ENCODE measurements around the gene PKDREJ. TPM values are rescaled to one million over a fixed set of nuclear protein-coding genes. Genes with fewer than 3 reads are reported as not detected.

PKDREJ gene
- total RNA-seq, 1 experiment from 2014 or later: not detected

GRCh38 chr22:46256358-46256958, 6.7 kb downstream of the PKDREJ start:
- intact Hi-C loops (cut with micrococcal nuclease): no loop called here
- H3K27ac ChIP-seq (ENCODE audit: low read depth, low read length): no peak overlapping the region
- BruUV-seq (replicated peaks): no TSS peak

DNA sequence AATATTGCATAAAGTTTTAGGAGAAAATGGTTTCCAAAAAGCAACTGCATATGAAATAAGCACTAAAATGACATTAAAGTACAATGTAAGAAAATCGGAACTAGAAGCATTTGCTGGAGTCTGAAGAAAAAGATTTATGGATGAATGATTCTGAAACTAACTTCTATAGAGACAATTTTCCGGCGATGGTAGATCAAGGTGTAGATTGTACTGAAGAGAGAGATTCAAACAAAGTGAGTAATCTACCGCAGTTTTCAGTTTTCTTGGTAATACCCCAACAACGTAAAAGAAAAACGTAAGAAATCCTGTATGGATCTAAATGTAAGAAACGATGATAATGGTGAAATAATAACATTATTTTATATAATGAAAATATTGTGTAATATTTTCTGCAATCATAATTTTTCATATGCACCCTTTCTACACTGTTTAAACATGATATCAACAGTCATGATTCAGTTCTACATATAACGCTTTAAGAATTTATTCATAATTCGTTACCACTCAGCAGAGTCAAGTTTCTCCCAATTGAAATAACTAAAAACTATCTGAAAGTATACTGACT, 11.2 kb downstream of the PKDREJ start:
- H3K27me3 ChIP-seq (ENCODE audit: insufficient read depth, low read length): no peaks in the 10 kb centered on the region
- H3K4me1 ChIP-seq (ENCODE audit: control insufficient read depth in 1 of 2, insufficient read depth in 2 of 2, low read length in 2 of 2): peaks cover 5 to 20% of the 10 kb centered on the region in 2 experiments; a peak in 3 of 4 replicates
- no peaks in the 10 kb centered on the region for H3K9me3 ChIP-seq (ENCODE audit: control insufficient read depth in 1 of 2, insufficient read depth in 1 of 2, low read depth in 1 of 2, low read length in 2 of 2)
- POLR2A ChIA-PET: no interaction called here
- H4K20me1 ChIP-seq (ENCODE audit: insufficient read depth): no peaks in the 10 kb centered on the region
- peak overlapping the region; percentile 99 for H3K4me2 ChIP-seq (ENCODE audit: low read length)
- DNase-seq (ENCODE audit: low read depth, low spot score) (no peak), ATAC-seq (no peak)
- no peak overlapping the region for H3K4me3 ChIP-seq (replicated peaks in 1 of 2; ENCODE audit: low read depth in 1 of 2, low read length in 2 of 2)
- peaks cover 20% of the 10 kb centered on the region for H3K79me2 ChIP-seq (ENCODE audit: insufficient read depth, low read length)
- H3K36me3 ChIP-seq (ENCODE audit: control insufficient read depth in 1 of 2, insufficient read depth in 2 of 2, low read length in 2 of 2): no peaks in the 10 kb centered on the region
- H3K27ac ChIP-seq (ENCODE audit: low read depth, low read length): no peak overlapping the region
- H2AFZ ChIP-seq (ENCODE audit: low read depth, low read length, poor library complexity, severe bottlenecking): no peak overlapping the region
- no peaks in the 10 kb centered on the region for H3K9me2 ChIP-seq (ENCODE audit: insufficient read depth)
- no TSS peak for BruUV-seq (replicated peaks)
- TF ChIP-seq EZH2phosphoT487 (IDR thresholded peaks at IDR 0.05; ENCODE audit: borderline replicate concordance) (no peak), CTCF (IDR thresholded peaks at IDR 0.05 in 2 of 3, conservative IDR thresholded peaks at IDR 0.05 in 1 of 3; ENCODE audit: borderline replicate concordance in 1 of 3, insufficient read depth in 1 of 3, low read depth in 2 of 3, low read length in 2 of 3) (no peak), SP1 (IDR thresholded peaks at IDR 0.05; ENCODE audit: low read depth) (no peak), SIN3A (IDR thresholded peaks at IDR 0.05; ENCODE audit: low read depth) (no peak), POLR2AphosphoS5 (IDR thresholded peaks at IDR 0.05; ENCODE audit: low read depth, low read length) (no peak), ZFX (IDR thresholded peaks at IDR 0.05) (no peak), FOSL1 (IDR thresholded peaks at IDR 0.05; ENCODE audit: low read depth) (no peak)
- TF ChIP-seq, protein P1, sequence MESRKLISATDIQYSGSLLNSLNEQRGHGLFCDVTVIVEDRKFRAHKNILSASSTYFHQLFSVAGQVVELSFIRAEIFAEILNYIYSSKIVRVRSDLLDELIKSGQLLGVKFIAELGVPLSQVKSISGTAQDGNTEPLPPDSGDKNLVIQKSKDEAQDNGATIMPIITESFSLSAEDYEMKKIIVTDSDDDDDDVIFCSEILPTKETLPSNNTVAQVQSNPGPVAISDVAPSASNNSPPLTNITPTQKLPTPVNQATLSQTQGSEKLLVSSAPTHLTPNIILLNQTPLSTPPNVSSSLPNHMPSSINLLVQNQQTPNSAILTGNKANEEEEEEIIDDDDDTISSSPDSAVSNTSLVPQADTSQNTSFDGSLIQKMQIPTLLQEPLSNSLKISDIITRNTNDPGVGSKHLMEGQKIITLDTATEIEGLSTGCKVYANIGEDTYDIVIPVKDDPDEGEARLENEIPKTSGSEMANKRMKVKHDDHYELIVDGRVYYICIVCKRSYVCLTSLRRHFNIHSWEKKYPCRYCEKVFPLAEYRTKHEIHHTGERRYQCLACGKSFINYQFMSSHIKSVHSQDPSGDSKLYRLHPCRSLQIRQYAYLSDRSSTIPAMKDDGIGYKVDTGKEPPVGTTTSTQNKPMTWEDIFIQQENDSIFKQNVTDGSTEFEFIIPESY (IDR thresholded peaks at IDR 0.05; ENCODE audit: extremely low read depth, insufficient replicate concordance, low read length): no peak
- RAD21 ChIA-PET (ENCODE audit: low non-redundant PET in 1 of 2, low total read pairs in 2 of 2, uncharacterized antibody in 2 of 2, unreplicated experiment in 2 of 2): no interaction called here
- CTCF ChIA-PET: no interaction called here
- intact Hi-C loops (cut with micrococcal nuclease): no loop called here
- H3K9ac ChIP-seq (ENCODE audit: low read length): no peak overlapping the region

More at GRCh38 chr22:46256358-46256958, 6.7 kb downstream of the PKDREJ start:
- Histone ChIP-seq H3K4me1 (ENCODE audit: control insufficient read depth in 1 of 2, insufficient read depth in 2 of 2, low read length in 2 of 2) (peaks cover 0 to 2% of the 10 kb centered on the region in 2 experiments; a peak in 2 of 4 replicates), H3K27me3 (ENCODE audit: insufficient read depth, low read length) (no peaks in the 10 kb centered on the region), H3K36me3 (ENCODE audit: control insufficient read depth in 1 of 2, insufficient read depth in 2 of 2, low read length in 2 of 2) (no peaks in the 10 kb centered on the region), H3K4me2 (ENCODE audit: low read length) (no peak overlapping the region), H3K4me3 (replicated peaks in 1 of 2; ENCODE audit: low read depth in 1 of 2, low read length in 2 of 2) (no peak overlapping the region), H3K9me3 (ENCODE audit: control insufficient read depth in 1 of 2, insufficient read depth in 1 of 2, low read depth in 1 of 2, low read length in 2 of 2) (0 out of 4 replicates have a peak, but pooled peaks cover 0 to 3% of the 10 kb centered on the region in 2 experiments), H3K9me2 (ENCODE audit: insufficient read depth) (no peaks in the 10 kb centered on the region), H4K20me1 (ENCODE audit: insufficient read depth) (no peaks in the 10 kb centered on the region), H2AFZ (ENCODE audit: low read depth, low read length, poor library complexity, severe bottlenecking) (no peak overlapping the region), H3K9ac (ENCODE audit: low read length) (no peak overlapping the region), H3K79me2 (ENCODE audit: insufficient read depth, low read length) (no peaks in the 10 kb centered on the region)
- ChIA-PET RAD21 (ENCODE audit: low non-redundant PET in 1 of 2, low total read pairs in 2 of 2, uncharacterized antibody in 2 of 2, unreplicated experiment in 2 of 2) (no interaction called here), POLR2A (no interaction called here), CTCF (no interaction called here)
- DNase-seq (ENCODE audit: low read depth, low spot score): no peak
- ATAC-seq: no peak
- TF ChIP-seq CBX3 (IDR thresholded peaks at IDR 0.05; ENCODE audit: low read depth): no peak
- TF ChIP-seq EZH2 (IDR thresholded peaks at IDR 0.05): no peak
- no peak for TF ChIP-seq ATF3 (IDR thresholded peaks at IDR 0.05)
- TF ChIP-seq ZNF274 (IDR thresholded peaks at IDR 0.05; ENCODE audit: low read depth, low read length): no peak
